Loucy (cell line): ENCODE measurements around the gene PRRT3.

Source experiments
- EZH2phosphoT487 ChIP-seq: fragments of 200-600 bp; IDR thresholded peaks from 2 replicates; pipeline ENCODE4 v1.6.1; 2018; ENCODE audit warnings: antibody characterized with exemption, mild to moderate bottlenecking, moderate library complexity, borderline replicate concordance
- TF ChIP-seq, protein P1 (sequence below): fragments of 200-600 bp; sonication (generic); conservative IDR thresholded peaks from 2 replicates; pipeline ENCODE4 v1.5.1; 2014; ENCODE audit warnings: mild to moderate bottlenecking, antibody characterized with exemption, low read length

GRCh38 chr3:9914011-9914410 lies 38.2 kb downstream of the PRRT3 start:
- TF ChIP-seq, protein P1, sequence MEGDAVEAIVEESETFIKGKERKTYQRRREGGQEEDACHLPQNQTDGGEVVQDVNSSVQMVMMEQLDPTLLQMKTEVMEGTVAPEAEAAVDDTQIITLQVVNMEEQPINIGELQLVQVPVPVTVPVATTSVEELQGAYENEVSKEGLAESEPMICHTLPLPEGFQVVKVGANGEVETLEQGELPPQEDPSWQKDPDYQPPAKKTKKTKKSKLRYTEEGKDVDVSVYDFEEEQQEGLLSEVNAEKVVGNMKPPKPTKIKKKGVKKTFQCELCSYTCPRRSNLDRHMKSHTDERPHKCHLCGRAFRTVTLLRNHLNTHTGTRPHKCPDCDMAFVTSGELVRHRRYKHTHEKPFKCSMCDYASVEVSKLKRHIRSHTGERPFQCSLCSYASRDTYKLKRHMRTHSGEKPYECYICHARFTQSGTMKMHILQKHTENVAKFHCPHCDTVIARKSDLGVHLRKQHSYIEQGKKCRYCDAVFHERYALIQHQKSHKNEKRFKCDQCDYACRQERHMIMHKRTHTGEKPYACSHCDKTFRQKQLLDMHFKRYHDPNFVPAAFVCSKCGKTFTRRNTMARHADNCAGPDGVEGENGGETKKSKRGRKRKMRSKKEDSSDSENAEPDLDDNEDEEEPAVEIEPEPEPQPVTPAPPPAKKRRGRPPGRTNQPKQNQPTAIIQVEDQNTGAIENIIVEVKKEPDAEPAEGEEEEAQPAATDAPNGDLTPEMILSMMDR = no peak
- TF ChIP-seq EZH2phosphoT487 = no peak
